Activated naive CD4-positive, alpha-beta T cell treated with anti-CD3 and anti-CD28 coated beads, Interleukin-2, amount 10 ng/mL, durations not matched to agents 7 days and 5 days (primary cell): Measurements from ENCODE around the gene PSG4.
"Not testable (repeated sequence)": the region's sequence is repeated elsewhere in the genome, so short reads cannot be mapped to it uniquely, and the experiment has no call there.

Experiments used
- CTCF ChIA-PET: fragments of 350-600 bp; sonication (Branson Sonifier 250); formaldehyde crosslinking; loops from one replicate; lab custom pipeline; 2021; ENCODE audit warnings: antibody characterized with exemption; lab: Charles Lee
- DNase-seq: peaks from one replicate; pipeline ENCODE4 v3.0.0-alpha.2; 2020
- H3K27ac Mint-ChIP-seq: one replicate; pipeline ENCODE4 v1.8.0; 2021; ENCODE audit warnings: mild to moderate bottlenecking, moderate library complexity, mixed read lengths
- H3K27me3 Mint-ChIP-seq: one replicate; pipeline ENCODE4 v1.8.0; 2021; ENCODE audit warnings: mild to moderate bottlenecking, mixed read lengths
- H3K36me3 Mint-ChIP-seq: one replicate; pipeline ENCODE4 v1.8.0; 2021; ENCODE audit warnings: mixed read lengths
- H3K4me1 Mint-ChIP-seq: one replicate; pipeline ENCODE4 v1.8.0; 2021; ENCODE audit warnings: mixed read lengths
- H3K4me3 Mint-ChIP-seq: one replicate; pipeline ENCODE4 v1.8.0; 2021; ENCODE audit warnings: mild to moderate bottlenecking, moderate library complexity, mixed read lengths
- H3K9me3 Mint-ChIP-seq: one replicate; pipeline ENCODE4 v1.8.0; 2021; ENCODE audit warnings: mixed read lengths

Gene PSG4

DNA sequence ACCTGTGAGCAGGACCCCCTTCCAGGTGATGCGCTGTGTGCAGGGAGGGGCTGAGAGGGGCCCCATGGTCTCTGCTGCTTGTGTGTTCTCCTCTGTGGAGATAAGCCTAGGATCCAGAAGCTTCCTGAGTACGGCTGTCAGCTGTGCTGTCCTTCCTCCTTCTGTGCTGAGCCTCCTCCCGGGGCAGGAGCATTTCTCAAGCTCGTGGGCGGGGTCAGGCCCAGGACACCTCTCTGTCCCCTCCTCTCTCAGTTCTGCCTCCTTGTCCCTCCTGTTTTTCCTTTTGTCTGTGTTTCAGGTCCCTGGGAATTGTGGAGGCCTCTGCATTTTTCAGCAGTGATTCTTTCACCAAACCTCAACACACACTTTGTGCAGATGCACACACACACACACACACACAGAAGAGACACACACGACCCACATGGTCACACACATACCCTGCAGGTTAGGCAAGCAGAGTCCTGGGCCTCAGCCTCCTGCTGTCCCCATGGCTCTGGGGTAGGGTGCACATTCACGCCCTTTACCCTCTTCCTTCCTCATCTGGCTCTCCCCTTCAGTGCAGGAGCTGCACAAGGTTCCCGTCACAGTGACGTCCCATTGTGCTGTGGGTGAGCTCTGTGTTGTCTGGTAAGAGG is at the start of gene PSG4:
TSS of gene PSG4 (minus strand) at position 168 of the 635 bp plus-strand sequence. CDS start at position 66, 102 bp downstream.
- H3K27ac Mint-ChIP-seq, H3K36me3 Mint-ChIP-seq, H3K9me3 Mint-ChIP-seq, H3K27me3 Mint-ChIP-seq, H3K4me1 Mint-ChIP-seq, DNase-seq, H3K4me3 Mint-ChIP-seq: not testable (repeated sequence)
- CTCF ChIA-PET, result interaction anchor here (1.1 kb wide), 1 partner anchor 47 kb away, joined by 3 read pairs; no protein-coding TSS in a partner anchor

DNA sequence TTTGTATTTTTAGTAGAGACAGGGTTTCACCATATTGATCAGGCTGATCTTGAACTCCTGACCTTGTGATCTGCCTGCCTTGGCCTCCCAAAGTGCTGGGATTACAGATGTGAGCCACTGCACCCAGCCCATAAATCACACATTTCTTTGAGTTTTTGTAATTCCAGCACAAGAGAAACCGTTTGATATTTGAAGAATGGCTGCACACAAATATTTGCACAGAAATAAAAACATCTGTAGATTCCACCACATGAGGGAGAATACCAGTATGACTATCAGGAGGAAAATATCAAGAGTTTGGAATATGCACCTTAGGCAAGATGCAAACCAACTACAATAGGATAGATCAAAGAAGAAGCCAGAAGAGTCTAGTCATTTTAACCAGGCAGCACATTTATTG is 46.0 kb upstream of the PSG4 start:
- H3K27ac Mint-ChIP-seq, H3K27me3 Mint-ChIP-seq, DNase-seq, H3K4me1 Mint-ChIP-seq, H3K36me3 Mint-ChIP-seq, H3K4me3 Mint-ChIP-seq: not testable (repeated sequence)
- peaks cover 12% of the 10 kb centered on the region for H3K9me3 Mint-ChIP-seq
- CTCF ChIA-PET, result interaction anchor here (1.2 kb wide), 1 partner anchor 45 kb away, joined by 3 read pairs; no protein-coding TSS in a partner anchor

DNA sequence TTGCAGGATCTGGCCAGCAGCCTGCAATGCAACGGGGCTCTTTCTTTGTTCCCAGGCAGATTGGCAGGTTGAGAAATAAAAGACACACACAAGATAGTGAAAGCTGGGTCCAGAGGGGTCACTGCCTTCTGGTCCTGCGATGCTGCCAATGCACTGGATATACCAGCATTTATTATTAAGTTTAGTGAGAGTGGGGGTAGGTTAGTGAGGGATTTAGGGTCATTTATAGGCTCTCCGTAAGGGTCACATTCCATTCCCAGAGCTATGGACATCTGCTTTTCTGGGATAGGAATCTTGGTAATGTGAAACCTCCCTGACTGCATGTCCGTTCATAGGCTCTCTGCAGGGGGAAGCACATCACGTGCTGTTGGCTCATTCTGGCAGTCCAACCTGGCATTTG is 44.9 kb upstream of the PSG4 start:
- H3K36me3 Mint-ChIP-seq, DNase-seq, CTCF ChIA-PET, H3K4me3 Mint-ChIP-seq, H3K27ac Mint-ChIP-seq, H3K4me1 Mint-ChIP-seq, H3K27me3 Mint-ChIP-seq: not testable (repeated sequence)
- H3K9me3 Mint-ChIP-seq, result peaks cover 14% of the 10 kb centered on the region

DNA sequence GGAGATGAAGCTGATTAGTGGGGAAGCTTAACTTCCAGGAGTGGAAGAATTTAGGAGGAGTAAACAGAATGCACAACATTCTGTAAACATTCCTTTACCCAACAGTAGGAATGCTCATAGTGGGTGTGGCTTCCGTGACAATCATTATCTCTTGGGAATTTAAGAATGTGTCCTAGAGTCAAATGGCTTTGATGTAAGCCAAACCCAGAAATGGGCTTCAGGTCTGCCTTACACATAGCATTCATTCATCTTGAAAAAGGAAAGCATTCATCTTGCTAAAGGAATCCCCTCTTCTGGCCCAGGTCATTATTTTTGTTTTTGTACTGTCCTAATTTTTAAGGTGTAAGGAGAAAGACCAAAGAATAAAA is 43.2 kb upstream of the PSG4 start:
- H3K9me3 Mint-ChIP-seq, result peaks cover 14% of the 10 kb centered on the region
- H3K27ac Mint-ChIP-seq, H3K36me3 Mint-ChIP-seq, H3K27me3 Mint-ChIP-seq, DNase-seq, H3K4me3 Mint-ChIP-seq, CTCF ChIA-PET, H3K4me1 Mint-ChIP-seq: not testable (repeated sequence)

DNA sequence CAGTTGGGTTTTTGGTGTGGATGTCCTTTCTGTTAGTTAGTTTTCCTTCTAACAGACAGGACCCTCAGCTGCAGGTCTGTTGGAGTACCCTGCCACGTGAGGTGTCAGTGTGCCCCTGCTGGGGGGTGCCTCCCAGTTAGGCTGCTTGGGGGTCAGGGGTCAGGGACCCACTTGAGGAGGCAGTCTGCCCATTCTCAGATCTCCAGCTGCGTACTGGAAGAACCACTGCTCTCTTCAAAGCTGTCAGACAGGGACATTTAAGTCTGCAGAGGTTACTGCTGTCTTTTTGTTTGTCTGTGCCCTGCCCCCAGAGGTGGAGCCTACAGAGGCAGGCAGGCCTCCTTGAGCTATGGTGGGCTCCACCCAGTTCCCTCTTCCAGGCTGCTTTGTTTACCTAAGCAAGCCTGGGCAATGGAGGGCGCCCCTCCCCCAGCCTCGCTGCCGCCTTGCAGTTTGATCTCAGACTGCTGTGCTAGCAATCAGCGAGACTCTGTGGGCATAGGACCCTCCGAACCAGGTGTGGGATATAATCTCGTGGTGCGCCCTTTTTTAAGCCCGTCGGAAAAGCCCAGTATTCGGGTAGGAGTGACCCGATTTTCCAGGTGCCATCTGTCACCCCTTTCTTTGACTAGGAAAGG is 41.9 kb upstream of the PSG4 start:
- H3K36me3 Mint-ChIP-seq, H3K4me1 Mint-ChIP-seq, CTCF ChIA-PET, H3K4me3 Mint-ChIP-seq, DNase-seq, H3K27ac Mint-ChIP-seq, H3K27me3 Mint-ChIP-seq: not testable (repeated sequence)
- H3K9me3 Mint-ChIP-seq, result peaks cover 14% of the 10 kb centered on the region

DNA sequence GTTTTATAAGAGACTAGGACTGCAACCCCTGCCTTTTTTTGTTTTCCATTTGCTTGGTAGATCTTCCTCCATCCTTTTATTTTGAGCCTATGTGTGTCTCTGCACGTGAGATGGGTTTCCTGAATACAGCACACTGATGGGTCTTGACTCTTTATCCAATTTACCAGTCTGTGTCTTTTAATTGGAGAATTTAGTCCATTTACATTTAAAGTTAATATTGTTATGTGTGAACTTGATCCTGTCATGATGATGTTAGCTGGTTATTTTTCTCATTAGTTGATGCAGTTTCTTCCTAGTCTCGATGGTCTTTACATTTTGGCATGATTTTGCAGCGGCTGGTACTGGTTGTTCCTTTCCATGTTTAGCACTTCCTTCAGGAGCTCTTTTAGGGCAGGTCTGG is 40.4 kb upstream of the PSG4 start:
- H3K27ac Mint-ChIP-seq, H3K4me3 Mint-ChIP-seq, CTCF ChIA-PET, H3K27me3 Mint-ChIP-seq, H3K36me3 Mint-ChIP-seq, DNase-seq, H3K4me1 Mint-ChIP-seq: not testable (repeated sequence)
- peaks cover 18% of the 10 kb centered on the region for H3K9me3 Mint-ChIP-seq

DNA sequence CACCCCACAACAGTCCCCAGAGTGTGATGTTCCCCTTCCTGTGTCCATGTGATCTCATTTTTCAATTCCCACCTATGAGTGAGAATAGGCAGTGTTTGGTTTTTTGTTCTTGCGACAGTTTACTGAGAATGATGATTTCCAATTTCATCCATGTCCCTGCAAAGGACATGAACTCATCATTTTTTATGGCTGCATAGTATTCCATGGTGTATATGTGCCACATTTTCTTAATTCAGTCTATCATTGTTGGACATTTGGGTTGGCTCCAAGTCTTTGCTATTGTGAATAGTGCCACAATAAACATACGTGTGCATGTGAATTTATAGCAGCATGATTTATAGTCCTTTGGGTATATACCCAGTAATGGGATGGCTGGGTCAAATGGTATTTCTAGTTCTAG is 36.8 kb upstream of the PSG4 start:
- H3K27ac Mint-ChIP-seq, H3K4me3 Mint-ChIP-seq, H3K4me1 Mint-ChIP-seq, H3K27me3 Mint-ChIP-seq, H3K36me3 Mint-ChIP-seq, CTCF ChIA-PET, DNase-seq: not testable (repeated sequence)
- peaks cover 14% of the 10 kb centered on the region for H3K9me3 Mint-ChIP-seq

DNA sequence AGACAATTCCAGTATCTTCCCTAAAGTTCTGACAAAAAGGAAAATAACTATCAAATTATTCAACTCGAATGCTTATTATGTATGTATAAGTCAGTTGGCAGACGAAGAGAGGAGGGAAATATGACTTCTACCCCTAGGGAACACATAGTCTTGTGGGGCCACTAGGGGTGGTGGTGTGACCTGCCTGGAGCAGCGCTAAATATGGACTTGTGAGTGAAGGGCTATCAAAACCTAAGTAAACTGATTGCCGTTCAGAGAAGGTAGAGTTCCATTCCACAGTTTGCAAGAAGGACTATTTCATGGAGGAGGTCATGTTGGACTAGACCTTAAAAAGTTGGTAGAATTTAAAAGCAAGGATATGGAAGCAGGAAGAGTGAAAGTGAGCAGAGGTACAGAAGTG is 32.8 kb upstream of the PSG4 start:
- H3K9me3 Mint-ChIP-seq, result peaks cover 13% of the 10 kb centered on the region
- CTCF ChIA-PET, H3K36me3 Mint-ChIP-seq, H3K4me3 Mint-ChIP-seq, H3K27me3 Mint-ChIP-seq, H3K4me1 Mint-ChIP-seq, H3K27ac Mint-ChIP-seq, DNase-seq: not testable (repeated sequence)

DNA sequence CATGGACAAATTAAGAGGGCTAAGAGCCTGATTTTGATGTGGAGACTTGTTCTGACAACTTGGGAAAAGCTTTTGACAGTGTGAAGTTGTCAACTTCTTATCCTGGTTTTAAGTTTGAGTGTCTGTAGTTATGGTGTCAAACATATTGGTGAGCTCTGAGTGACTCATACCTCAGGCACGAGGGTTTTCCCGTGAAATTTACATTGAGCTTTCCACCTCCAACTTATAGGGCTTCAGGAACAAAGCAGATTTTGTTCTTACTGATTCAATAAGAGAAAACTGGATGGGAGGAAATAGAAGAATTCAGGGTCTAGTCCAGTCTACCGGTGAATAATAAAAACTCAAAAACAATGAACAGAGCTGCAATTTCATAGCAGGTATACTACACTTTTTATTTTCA is 30.2 kb upstream of the PSG4 start:
- H3K4me3 Mint-ChIP-seq, CTCF ChIA-PET, H3K36me3 Mint-ChIP-seq, H3K4me1 Mint-ChIP-seq, H3K27ac Mint-ChIP-seq, H3K27me3 Mint-ChIP-seq, DNase-seq: not testable (repeated sequence)
- H3K9me3 Mint-ChIP-seq, result peaks cover 13% of the 10 kb centered on the region

DNA sequence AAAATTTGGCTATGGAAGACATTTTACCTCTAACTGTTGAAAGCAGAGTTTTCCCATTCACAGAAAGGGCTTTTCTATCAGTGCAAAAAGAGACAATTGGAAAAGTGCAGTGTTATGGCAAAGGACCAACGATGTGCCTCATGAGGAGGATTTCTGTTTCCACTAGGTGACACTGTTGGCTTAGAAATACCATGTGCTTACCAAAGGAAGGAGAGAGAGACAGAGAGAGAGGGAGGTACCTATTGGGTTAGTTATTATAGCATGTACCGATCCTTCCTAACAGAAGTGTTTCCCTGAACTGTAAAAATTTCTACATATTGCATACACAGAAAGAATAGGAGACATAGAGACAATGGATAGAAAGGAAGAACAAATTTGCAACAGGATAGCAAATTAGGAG is 23.9 kb upstream of the PSG4 start:
- CTCF ChIA-PET, result no interaction called here
- DNase-seq, result no peak
- H3K9me3 Mint-ChIP-seq, result peaks cover 42% of the 10 kb centered on the region
- peaks cover 5% of the 10 kb centered on the region for H3K36me3 Mint-ChIP-seq
- H3K27me3 Mint-ChIP-seq, result no peaks in the 10 kb centered on the region
- no peak overlapping the region for H3K4me3 Mint-ChIP-seq
- H3K4me1 Mint-ChIP-seq, result no peaks in the 10 kb centered on the region
- no peak overlapping the region for H3K27ac Mint-ChIP-seq

DNA sequence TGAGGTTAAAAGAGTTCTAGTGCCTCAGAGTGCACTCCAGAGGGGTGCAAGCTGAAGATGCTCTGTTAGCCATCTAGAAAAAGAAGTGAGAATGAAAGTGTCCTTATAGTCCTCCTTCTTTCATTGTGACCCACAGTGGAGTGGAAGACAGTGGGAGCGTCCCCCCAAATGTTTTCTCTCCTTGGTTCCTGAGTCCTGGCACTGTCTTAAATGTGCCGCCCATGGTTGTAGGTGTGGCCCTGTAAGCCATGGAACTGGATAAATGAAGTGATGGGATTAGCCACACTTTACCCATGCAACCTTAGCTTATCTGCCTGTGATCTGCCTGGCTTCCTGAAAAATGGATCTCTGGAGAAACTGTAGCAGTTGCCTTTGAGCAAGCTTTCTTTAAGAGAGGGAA is 23.3 kb upstream of the PSG4 start:
- not testable (repeated sequence) for H3K4me1 Mint-ChIP-seq, H3K4me3 Mint-ChIP-seq, H3K36me3 Mint-ChIP-seq, H3K27me3 Mint-ChIP-seq, DNase-seq, H3K27ac Mint-ChIP-seq
- CTCF ChIA-PET, result interaction anchor here (1.2 kb wide), 1 partner anchor 43 kb away, joined by 3 read pairs; no protein-coding TSS in a partner anchor
- peaks cover 42% of the 10 kb centered on the region for H3K9me3 Mint-ChIP-seq

DNA sequence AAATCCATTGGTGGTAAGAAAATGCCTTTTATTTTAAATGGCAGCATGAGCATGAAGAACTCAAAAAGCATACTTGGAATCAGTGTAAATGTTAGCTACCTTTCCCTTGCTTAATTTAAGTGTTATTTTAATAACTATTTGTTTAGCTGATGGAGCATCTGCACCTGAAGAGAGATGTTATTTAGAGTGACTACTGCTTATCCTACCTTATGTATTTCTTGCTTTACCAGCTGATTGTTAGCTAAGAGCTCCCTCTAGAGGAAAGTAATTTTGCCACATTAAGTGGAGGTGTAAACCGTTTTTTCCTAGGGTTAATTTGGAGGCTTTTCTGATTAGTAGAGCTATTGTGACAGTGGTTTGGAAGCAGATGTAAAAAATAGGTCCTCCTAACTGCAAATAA is 21.5 kb upstream of the PSG4 start:
- H3K27me3 Mint-ChIP-seq, CTCF ChIA-PET, DNase-seq, H3K36me3 Mint-ChIP-seq, H3K27ac Mint-ChIP-seq, H3K4me3 Mint-ChIP-seq, H3K4me1 Mint-ChIP-seq: not testable (repeated sequence)
- peaks cover 45% of the 10 kb centered on the region for H3K9me3 Mint-ChIP-seq

DNA sequence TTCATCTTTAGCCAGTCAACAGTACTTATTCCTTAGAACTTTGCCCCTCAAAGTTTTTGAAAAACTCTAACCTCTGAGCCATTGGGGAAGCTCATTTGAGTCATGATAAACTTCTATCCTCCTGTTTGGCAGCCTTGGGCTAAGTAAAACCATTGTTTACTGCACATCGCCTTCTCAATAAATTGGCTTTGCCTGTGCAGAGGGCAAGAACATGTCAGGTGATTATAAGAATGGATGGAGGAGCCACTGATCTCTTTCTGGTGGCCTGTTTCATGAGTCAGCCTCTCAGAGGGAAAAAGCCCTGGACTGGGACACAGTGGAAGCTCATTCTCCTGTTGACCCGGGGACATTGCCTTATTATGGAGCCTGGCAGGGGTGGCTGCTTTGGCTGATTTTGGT is 19.4 kb upstream of the PSG4 start:
- no peak for DNase-seq
- Mint-ChIP-seq H3K4me1 (no peaks in the 10 kb centered on the region), H3K27ac (no peak overlapping the region), H3K36me3 (peaks cover 5% of the 10 kb centered on the region), H3K4me3 (no peak overlapping the region), H3K9me3 (peaks cover 40% of the 10 kb centered on the region), H3K27me3 (no peaks in the 10 kb centered on the region)
- CTCF ChIA-PET, result no interaction called here

DNA sequence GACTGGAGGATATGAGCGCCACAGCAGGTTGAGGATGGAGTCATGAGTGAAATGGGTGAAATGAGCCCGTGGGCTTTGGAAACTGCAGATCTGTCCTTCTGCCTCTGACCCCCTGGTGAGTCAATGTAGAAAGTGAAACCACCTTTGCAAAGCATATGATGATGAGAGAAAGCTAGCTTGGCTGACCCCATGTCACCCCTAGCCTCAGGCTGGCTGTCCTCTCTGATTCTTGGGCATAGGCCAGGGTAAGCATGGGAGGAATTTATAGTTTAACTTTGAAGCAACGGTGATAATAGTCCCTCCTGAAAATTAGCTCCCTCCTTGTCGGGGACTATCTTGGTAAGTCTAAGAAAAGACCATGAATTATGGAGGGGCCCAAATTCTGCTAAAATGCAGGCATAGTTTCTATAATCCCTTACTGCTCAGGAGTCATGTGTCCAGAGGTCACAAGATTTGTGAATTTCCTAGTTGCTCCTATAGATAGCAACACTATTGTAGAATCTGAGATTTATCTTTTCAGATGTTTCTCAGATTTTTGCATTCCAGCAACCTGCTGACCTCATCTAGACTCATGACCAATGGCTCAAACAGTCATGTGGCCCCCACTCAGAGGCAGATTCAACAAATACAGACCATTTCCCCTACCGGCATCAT is 18.9 kb upstream of the PSG4 start:
- H3K4me3 Mint-ChIP-seq, H3K4me1 Mint-ChIP-seq, H3K27ac Mint-ChIP-seq, CTCF ChIA-PET, DNase-seq, H3K27me3 Mint-ChIP-seq, H3K36me3 Mint-ChIP-seq: not testable (repeated sequence)
- H3K9me3 Mint-ChIP-seq, result peaks cover 36% of the 10 kb centered on the region

DNA sequence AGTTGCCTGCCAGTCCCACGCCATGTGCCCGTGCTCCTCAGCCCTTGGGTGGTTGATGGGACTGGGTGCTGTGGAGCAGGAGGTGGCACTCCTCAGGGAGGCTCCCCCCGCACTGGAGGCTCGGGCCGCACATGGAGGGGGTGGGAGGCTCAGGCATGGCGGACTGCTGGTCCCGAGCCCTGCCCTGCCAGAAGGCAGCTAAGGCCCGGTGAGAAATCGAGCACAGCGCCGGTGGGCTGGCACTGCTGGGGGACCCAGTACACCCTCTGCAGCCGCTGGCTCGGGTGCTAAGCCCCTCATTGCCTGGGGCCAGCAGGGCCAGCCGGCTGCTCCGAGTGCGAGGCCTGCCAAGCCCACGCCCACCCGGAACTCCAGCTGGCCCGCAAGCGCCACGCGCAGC is 16.5 kb upstream of the PSG4 start:
- DNase-seq, H3K27me3 Mint-ChIP-seq, H3K4me3 Mint-ChIP-seq, CTCF ChIA-PET, H3K4me1 Mint-ChIP-seq, H3K27ac Mint-ChIP-seq, H3K36me3 Mint-ChIP-seq: not testable (repeated sequence)
- H3K9me3 Mint-ChIP-seq, result peaks cover 18% of the 10 kb centered on the region
